ENCODE measurements around the gene AKAP6.
"Not testable (repeated sequence)": the region's sequence is repeated elsewhere in the genome, so short reads cannot be mapped to it uniquely, and the experiment has no call there.

AKAP6 gene

DNA sequence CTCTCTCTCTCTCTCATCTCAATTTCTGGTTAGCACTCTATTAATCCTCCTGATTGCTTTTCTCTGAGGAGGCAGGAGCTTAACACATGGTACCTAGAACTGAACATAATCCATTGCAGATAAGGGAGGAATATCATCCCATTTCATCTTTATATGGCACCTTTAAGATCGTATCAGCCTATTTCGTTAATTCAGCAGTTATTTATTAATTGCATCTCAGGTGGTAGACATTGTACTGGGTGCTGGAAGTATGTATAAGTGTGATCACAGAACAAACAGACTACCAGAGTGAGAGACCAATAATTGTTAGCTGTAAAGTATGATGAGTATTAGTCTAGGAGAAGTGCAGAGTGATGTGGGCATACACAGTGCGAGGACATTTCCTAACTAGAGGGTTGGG, 39.0 kb downstream of the AKAP6 start:
- DNase-seq (ENCODE audit: low spot score) = no peak

DNA sequence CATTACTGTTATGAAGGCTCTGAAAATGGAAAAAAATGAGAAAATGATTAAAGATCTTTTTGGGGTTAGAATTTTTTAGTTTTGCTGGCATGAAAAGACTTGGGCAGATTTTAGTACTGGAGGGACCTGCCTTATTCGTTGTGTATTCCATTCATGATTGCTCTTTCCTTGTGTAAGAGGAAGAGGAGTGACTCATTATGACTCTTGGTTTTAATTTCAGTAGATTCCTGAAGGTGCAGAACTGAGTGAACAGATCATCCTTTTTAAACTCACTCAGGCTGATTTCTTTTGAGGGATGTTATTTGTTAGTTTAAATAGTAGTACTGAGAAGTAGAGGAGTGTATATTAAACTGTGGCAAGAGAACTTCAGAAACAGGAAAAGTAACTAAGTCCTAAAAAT, 41.6 kb downstream of the AKAP6 start:
- DNase-seq (ENCODE audit: low spot score) = no peak

DNA sequence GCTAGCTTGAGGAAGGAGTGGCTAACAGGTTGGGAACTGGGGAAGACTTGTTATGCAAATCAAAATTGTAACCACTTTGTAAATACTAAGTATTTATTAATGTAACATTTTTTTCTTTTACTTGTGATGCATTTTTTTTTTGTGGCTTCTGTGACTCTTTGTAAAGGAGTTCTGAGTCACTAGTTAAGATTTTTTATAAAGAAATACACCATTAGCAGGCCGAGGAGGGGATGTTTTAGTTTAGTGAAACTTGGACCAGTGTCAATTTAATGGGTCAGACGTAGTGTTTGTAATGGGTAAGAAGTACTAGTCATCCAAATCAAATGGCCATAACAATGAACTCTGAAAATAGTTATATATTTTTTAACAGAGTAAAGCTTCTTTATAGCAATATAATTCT, 43.1 kb downstream of the AKAP6 start:
- DNase-seq (ENCODE audit: low spot score) = no peak

DNA sequence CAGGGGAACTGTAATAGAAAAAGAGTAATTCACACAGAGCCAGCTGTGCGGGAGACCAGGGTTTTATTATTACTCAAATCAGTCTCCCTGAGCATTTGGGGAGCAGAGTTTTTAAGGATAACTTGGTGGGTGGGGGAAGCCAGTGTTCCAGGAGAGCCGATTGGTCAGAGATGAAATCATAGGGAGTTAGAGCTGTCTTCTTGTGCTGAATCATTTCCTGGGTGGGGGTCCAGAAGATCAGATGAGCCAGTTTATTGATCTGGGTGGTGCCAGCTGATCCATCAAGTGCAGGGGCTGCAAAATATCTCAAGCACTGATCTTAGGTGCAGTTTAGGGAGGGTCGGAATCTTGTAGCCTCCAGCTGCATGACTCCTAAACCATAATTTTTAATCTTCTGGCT, 44.1 kb downstream of the AKAP6 start:
- DNase-seq (ENCODE audit: low spot score) = not testable (repeated sequence)

DNA sequence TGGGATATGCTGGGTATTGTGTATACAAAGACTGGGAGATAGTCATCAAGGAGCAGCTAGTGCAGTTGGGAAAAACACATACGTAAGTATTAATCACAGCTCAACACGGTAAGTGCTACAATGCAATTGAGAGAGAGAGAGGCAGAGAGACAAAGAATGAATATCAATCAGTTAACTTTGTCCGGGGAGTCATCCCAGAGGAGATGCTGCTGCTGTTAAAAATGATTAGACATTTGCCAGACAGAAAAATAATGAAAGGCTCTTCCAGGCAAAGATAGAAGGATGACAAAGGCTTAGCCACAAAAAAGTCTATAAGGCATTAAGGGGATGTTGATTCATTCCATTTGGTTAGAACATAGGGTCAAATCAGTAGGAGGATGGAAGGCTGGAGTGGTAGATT, 45.1 kb downstream of the AKAP6 start:
- DNase-seq (ENCODE audit: low spot score) = no peak

DNA sequence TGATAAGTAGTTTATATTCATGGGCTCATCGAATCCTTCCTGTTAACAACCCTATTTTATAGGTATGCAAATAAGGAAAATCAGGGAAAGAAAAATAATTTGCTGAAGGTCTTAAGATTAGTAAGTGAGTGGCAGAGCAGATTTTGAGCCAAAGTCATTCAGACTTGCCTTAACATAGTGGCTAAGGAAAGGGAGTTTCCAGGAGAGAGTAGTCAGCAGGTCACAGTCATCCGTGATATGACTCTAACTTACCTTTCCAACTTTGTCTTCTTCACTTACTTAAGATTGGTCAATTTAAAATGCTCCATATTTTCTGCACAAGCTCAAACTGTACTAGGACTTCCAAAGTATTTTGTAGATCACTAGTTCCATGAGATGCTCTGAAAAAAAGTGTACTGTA, 46.6 kb downstream of the AKAP6 start:
- DNase-seq (ENCODE audit: low spot score) = no peak

DNA sequence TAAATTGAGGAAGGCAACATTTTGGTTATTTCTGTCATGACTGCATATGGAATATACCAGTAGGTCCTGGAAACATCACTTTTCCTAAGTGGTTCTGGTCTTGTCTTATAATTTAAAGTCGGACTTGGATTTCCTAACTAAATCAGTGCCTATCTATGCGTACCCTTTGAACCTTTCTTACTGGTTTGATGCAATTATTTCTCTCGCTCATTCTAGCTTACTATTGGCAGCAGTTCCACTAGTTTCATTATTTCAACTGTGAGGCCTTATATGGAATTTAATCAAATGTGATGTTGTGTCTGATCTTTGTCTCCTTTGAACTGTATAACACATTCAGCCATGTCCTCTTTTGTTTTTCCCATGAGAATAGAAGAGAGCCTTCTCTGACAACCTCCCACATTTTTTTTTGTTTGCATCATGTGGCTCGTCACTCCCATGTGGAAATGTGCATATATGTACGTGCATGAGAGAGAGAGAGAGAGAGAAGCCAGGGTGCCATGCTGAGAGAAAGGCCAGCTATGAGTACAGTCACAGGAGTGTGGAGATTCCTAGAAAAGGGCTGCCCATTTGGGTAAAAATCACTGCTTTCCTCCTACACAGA, 48.0 kb downstream of the AKAP6 start:
- peak; percentile 60 for DNase-seq (ENCODE audit: low spot score)

DNA sequence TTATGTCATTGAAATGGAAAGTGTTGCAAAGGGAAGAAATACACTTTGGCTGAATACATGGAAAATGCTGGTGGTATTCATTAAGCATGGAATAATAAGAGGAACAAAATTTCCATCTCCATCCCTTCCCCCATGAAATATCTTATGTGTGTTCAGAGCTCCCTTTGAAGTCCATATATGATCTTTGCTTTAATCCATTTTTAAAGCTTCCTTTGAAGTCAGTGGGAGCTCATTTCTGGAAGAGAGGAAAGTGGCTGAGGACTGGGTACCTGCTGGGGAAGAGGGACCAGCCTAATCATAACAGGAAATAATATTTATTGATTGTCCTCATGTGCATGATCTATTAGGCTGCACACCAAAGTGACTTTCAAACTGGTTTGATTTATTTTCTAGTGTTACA, 49.2 kb downstream of the AKAP6 start:
- no peak for DNase-seq (ENCODE audit: low spot score)

DNA sequence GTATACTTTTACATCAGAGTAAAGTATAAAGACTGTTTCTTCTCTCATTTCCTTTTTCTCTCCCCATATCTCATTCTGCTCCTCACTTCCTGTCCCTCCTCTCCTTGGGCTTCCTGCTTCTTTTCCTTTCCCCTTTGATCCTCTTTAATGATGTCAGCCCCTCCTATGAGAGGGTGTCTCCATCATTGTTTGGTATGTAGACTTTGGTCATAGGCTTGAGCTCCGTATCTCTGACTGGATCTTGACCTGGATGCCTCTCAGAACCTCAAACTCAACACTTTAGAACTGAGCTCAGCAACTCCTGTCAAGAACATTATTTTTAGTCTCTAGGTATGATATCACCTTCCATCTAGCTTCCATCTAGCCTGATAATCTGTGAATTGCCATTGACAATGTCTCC, 50.3 kb downstream of the AKAP6 start:
- DNase-seq (ENCODE audit: low spot score) = no peak

DNA sequence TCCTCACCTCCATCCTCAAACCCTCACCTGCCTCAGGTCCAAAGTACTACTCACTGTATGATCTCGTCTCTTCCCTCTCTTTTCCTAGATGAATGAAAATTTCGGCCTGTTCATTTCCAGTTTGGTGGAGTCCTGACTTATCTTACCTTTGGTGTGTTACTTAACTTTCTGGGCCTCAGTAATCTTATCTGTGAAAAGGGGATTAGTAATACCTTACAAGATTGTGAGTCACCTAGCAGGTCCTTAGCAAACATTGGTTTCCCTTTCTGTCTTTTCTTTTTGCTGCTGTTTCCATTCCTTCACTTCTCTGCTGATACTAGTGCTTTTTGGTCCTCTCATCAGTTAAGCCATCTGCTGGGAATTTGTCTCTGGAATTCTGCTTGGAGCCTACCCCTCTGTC, 52.8 kb downstream of the AKAP6 start:
- DNase-seq (ENCODE audit: low spot score) = no peak

DNA sequence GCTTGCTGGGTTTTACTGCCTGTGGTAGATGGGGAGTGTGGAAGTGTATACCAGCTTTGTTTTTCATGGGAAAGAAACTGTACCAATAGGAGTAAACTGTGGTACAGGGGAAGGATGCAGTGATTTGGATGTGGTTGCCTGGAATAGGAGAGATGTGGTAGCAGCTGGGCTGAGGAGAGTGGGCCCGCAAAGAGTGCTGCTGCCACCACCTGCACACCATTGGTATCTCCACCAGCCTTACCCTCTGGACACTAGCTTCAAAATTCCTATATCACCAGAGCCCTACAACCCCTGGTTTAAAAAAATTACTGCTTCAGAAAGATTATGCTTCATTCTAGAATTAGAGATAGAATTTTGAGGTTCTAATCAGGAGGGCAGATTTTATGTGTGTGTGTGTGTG, 53.6 kb downstream of the AKAP6 start:
- no peak for DNase-seq (ENCODE audit: low spot score)

DNA sequence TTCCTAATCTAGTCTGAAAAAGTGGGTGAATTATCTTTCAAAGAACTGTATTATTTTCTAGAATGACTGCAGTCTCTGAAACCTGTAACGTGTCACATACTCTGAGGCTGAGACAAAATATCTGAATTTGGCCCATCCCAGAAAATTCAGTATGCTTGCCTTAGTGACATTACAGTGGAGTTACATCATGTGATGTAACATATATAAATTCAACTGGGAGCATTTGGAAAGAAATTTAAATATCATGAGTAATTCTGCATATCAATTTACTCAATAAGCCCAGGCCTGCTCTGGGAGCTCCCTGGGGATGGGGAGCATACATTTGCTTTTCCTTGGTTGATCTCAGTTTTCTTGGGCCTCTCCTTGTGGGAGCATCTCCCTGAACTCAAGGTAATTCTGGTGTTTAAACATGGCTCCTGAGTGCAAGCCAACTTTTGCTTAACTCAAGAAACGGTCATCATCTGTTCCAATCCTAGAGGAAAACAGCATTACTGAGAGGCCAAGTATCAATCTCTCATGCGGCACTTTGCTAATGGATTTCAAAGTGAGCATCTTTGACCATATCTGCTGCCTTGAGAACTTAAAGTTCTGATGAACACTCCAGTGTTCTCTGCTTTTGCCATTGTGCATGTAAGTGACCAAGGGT, 54.4 kb downstream of the AKAP6 start:
- no peak for DNase-seq (ENCODE audit: low spot score)

DNA sequence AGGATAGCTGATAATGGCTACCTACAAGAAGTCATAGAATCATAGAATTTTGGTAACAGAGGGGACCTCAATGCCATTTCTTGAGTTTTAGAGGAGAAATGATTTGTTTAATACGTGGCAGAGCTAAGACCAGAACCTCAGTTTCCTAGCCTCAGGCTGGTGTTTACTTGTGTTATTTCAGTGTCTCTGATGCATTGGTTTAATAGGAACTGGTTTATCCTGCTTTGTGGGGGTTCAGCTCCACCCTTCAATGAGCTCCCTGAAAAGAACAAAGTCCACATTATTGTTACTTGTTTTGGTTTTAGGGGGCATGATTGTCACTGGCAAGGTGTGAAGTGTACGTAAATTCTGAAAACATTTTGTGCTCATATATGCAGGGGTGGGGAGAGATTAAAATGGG, 55.4 kb downstream of the AKAP6 start:
- DNase-seq (ENCODE audit: low spot score) = no peak

DNA sequence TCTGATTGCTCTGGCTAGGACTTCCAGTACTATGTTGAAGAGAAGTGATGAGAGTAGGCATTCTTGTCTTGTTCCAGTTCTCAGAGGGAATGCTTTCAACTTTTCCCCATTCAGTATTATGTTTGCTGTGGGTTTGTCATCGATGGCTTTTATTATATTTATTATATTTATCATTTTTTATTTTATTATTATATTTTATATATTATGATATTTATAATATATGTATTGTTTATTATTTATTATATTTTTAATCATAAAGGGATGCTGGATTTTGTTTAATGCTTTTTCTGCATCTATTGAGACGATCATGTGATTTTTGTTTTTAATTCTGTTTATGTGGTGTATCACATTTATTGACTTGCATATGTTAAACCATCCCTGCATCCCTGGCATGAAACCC, 58.2 kb downstream of the AKAP6 start:
- DNase-seq (ENCODE audit: low spot score) = not testable (repeated sequence)

DNA sequence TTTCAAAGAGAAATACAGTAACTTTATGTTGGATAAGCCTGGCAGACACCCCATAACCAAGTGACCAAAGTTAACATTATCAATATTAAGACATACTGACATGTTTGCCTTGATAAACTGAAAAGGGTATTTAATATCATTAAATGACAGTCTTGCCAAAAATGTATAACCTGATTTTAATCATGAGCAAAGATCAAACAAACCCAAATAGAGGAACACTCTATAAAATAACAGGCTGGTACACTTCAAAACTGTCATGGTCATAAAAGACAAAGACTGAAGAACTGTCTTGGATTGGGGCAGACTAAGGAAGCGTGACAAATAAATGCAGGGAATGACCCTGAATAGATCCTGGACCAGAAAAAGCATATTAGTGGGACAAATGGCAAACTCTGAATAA, 64.0 kb downstream of the AKAP6 start:
- DNase-seq (ENCODE audit: low spot score) = no peak

DNA sequence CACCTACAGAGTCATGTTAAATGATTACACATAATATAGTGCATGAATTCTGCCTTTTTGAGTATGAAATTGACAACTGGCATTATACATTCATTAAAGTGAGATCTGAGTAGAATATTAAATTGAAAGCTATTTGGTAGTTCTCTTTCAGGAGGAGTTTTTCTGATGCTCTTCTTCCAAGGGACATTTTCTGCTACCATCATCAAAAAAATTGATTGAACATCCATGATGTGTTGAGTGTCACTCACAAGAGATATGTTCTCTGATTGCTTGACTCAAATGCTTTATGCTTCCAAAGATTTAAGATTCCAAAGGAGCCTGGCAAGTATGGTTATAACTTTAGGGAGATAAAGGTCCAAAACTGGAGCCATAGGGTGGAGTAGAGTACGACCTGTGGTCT, 64.9 kb downstream of the AKAP6 start:
- no peak for DNase-seq (ENCODE audit: low spot score)

DNA sequence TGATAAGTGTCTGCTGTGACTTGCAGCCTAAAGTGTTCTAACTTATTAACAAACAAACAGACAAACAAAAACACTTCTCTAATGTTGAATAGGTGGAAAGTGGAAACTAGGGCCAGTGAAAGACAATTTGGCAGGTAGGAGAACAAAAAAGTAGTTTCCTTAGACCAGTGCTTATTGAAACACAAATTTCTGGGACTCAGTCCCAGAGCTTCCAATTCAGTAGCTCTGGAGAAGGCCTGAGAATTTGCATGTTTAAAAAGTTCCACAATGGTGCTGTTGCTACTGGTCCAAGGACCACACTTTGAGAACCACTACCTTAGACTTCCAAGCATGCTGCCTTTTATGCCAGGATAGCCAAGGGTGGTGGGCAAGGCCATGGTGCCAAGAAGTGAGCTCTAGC, 67.8 kb downstream of the AKAP6 start:
- DNase-seq (ENCODE audit: low spot score) = peak; percentile 63

DNA sequence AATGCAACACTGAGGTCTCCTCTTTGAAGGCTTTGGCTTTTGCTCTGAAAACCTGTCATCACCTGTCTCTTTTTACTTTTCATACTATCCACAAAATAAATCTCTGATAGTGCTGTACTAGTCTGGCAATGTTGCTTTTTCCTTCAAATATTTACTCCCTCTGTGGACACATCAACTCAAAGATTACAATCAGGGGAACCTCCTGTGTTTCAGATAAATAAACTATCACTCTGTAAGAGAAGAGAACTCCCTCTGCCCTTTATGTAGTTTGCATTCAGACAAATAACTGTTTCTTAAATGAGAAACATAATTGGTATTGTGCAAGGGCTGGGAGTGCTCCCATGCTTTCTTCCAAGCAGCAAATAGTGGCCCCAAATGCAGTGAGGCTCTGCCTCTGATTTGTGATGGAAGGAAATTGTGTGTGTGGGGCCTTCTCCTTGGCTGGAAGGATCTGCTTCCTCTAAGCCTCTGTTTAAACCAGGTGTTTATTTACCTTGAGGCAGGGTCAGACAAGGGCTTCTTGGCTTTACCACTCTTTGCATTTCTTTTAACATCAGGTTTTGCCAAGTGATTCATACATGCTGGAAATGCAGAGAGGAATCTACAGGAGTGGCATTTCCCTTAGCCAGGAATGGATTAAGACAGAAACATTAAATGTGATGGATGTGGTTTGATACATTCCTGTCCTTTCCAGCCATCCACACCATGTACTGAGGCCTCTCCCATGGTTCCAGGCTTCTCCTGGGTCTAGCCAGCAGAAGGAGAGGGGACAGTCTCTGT, 69.0 kb downstream of the AKAP6 start:
- DNase-seq (ENCODE audit: low spot score) = no peak

DNA sequence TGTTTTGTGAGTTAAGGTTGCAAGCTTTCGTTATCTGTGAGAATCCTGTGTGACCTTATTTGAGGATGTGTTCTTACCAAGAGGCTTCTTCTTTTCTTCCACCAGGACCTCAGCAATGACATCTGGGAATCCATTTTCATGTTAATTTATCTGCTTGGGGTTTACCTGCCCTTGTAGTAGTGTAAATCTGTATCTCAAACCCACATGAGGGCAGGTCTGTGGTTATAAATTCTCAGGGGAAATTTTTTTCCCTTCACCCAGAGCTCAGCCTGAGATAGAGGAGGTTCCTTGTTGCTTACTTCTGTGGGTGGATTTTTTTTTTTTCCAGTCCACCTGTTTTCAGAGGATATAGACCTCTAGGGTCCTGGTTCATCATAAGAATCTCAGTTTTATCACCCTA, 70.8 kb downstream of the AKAP6 start:
- DNase-seq (ENCODE audit: low spot score) = no peak

DNA sequence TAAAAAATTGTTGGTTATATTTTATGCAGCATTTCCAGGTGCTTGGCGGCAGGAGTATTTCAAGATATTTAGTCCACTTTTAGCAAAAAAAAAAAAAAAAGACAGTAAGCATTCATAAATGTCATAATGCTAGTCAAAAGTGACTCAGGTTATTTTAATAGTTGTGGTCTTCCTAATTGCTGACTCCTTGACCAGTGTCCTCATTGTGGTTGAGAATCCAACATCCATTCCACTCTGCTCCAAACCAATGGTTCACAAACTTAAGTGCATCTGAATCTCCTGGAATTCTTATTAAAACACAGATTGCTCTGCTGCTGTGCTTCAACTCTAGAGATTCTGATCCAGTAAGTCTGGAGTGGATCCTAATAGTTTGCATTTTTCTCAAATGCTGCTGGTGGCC, 71.4 kb downstream of the AKAP6 start:
- DNase-seq (ENCODE audit: low spot score) = no peak

DNA sequence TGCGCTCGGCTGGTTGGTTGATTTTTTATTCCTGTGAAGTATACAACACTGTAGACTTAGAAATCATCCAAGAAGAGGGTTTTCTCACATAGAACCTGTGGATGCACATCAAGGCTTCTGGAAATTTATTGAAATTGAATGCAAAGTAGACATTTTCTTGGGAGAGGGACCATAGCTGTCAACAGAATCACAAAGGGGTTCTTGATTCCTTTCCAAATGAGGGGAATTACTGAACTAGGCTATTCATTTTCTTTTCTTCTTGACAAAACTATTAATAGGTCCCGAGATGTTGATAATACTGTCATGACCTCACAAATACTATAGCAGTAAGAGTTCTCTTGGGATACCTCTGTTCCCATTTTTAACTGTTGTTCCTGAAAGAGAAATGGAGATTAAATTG, 73.9 kb downstream of the AKAP6 start:
- DNase-seq (ENCODE audit: low spot score) = no peak

DNA sequence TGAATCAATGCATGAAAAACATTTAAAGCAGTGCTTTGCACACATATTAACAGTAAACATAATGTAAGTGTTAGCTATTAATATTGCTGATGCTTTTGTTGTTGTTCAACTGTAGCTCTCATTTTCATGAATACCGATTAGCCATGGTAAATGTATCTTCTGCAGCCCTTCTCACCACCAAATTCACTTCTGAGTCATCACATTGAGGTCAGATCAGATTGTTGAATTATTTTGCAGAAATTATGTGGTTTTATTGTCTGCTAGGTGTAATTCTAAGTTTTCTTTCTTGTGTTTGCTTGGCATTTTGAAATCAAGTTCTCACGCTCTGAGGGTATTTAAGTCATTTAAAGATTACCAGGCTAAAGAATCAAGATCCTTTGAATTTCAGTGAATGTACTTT, 74.6 kb downstream of the AKAP6 start:
- DNase-seq (ENCODE audit: low spot score) = no peak

DNA sequence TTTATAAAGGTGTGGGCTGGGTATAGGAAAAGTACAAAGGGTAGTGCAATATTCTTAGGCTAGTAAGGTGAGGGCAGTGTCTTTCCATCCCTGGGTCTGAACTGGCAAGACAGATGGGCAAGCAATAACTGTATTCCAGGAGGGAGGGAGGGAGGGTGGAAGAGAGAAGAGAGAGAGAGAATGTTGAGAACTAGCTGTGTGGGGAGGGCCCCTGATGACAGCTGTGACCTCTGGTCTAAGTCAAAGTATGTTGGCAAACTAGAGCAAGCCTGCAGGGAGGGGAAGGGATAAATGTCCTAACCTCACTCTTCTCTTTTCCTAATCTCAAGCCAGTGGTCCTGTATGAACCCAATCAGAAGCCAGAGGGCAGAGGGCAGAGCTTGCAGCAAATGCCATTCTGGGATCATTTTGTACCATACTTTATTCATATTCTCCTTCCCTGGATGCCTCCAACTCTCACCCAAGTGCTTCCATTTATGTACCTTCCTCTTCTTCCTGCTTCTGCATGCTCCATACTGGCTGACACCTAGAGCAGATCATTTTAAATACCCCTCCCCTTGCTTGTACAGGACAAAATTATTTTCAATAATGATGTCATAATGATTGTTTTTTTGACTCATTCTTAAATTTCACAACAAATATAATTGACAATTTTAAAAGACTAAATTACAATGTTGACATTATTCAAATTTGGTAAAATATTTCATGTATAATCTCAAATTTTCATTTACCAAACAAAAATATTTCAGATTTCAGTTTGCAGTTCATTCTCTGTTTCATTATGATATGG, 75.9 kb downstream of the AKAP6 start:
- no peak for DNase-seq (ENCODE audit: low spot score)

All from pons (tissue), 1 donor.